Activated effector memory CD4-positive, alpha-beta T cell treated with Interleukin-2 at 50 U/mL for 16 hours (primary cell): Measurements from ENCODE around the gene ERCC8.
"Not testable (repeated sequence)": the region's sequence is repeated elsewhere in the genome, so short reads cannot be mapped to it uniquely, and the experiment has no call there.

Experiments used
- DNase-seq: peaks from one replicate; pipeline ENCODE4 v3.0.0-alpha.2; 2020

The ERCC8 gene

DNA sequence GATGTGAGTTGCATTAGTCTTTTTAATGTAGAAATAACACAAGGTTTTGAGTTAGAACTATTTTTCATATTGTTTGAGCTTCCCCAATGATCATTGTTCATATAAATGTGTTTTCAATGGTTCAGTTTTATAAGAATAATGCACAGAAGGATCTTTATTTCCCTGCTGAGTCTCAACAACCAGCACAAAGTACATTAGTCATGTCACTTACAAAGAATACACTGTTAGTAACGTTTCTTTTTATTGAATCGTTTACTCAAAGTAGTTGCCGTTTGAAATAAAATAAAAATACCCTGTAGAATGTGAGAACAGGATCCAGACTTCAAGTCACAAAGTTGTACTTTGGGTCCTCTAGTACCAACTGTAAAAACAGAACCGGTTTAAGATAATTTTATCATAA lies 41.5 kb downstream of the ERCC8 start:
- DNase-seq, result no peak

DNA sequence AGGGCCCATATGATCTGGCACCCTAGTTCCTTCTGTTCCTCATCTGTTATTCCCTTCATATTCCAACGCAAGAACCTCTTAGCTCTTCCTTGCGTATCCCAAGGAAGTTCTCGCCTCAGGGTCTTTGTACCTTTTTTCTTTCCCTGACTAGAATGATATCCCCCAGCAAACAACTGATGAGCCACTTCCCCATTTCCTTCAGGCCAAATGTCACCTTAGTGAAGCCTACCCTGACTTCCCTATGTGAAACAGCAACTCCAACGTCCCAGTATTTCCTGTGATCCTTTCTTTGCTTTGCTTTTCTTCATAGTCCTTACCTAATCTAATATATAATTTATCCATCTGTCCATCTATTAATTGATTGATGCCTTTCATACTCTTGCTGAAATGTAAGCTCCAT lies 47.9 kb downstream of the ERCC8 start:
- no peak for DNase-seq

DNA sequence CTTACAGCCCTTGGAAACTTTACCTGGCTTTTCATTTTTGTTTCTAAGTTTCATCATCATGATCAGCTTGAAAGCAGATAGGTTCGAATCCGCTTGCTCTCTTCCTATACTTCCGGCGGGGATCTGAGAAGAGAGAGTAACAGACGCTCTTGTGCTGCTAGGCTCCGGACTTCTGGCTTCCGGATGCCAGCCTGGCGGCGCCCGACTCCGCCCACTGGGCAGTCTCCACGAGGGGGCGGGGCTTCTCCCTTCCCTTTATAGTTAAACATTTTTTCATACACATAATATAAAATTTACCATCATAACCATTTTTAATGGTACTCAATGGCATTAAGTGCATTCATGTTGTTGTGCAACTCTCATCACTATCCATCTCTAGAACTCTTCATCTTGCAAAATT lies 51.3 kb downstream of the ERCC8 start:
- no peak for DNase-seq

DNA sequence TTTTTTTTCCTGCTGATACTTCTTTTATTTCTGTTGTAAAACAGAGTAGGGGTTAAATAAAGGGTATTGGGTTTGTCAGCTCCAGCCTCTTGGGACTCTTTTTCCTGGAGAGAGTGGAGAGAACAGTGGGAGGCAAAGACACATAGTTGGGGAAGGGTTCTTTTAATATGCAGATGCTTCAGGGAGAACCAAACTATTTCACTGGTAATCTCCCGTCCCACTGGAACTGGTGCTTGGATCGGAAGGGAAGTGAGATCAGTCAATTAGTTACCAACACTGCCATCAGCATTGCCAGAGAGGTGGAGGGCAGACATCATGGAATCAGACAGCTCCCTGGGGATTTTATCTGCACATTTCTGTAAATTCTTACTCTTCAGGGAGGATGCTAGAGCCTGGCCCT lies 53.2 kb downstream of the ERCC8 start:
- DNase-seq, result no peak

DNA sequence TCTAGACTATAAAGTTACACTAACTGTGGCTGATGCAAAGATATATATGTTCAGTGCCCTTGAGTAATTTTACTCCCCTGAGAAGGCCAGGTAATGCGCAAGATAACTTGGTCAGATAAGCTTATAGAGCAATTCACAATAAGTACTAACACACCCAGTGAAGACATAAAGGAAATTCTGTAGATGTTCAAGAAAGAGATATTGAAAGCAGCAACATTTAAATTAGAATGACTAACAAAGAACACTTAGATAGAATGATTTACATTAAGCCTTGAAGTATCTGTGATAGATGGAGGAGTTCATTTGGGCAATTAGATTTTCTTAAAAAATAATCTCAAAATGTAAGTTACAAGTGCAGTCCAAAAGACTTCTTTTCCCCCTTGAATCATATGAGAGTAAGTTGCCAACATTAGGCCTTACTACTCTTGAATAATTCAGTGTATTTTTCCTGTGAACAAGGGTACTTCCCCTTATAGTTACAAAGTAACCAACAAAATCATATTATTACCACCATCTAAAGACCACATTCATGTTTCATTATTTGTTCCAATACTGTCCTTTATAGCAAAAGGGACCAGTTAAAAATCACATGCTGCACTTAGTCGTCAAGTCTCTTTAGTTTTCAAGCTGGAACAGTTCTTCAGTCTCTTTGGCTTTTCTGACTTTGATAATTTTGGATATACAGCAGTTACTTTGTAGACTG lies 56.4 kb downstream of the ERCC8 start:
- no peak for DNase-seq

DNA sequence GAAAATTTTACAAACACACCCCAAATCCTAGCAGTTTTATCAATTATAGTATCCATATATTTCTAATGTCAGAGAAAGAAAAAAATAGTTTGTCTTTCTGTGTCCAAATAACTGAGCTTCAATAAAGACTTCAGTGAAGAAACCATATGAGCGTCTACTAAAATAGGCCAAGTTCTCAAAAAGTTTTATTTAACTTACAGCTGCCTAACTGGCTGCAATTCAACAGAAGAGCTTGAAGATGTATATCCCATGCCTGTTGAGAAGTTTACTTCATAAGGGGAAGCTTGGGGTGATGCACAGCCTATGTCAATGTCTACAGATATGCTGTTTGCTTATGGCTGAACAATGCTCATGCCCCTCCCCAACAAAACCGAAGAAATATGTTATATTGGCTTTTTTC lies 57.1 kb downstream of the ERCC8 start:
- DNase-seq, result no peak

DNA sequence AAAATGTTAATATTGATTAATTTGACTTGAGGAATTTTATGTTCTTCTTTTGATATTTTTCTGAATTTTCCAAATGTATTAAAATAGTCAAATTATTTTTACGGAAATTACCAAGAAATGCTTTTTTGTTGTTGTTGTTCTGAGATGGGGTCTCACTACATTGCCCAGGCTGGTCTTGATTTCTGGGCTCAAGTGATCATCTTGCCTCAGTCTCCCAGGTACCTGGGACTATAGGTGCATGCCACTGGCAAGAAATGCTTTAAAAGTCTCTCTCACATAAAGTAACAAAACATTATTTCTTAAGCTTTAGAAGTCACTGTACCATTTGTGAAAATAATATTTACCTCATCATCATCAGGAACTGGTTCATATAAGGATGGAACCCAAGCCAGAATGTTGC lies 57.8 kb downstream of the ERCC8 start:
- DNase-seq, result no peak

DNA sequence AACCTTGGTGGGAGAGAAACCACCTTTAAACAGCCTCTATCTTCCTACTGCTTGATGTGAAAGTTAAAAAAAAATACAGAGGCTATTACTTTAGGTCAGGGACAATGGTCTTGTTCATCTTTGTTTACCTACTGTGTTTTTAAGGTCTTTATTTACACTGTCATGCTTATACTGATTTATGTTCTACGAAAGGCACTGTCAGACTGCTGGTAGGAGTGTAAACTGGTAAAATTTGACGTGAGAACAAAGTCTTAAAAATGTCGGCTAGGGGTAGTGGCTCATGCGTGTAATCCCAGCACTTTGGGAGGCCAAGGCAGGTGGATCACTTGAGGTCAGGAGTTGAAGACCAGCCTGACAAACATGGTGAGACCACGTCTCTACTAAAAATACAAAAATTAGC lies 58.7 kb downstream of the ERCC8 start:
- DNase-seq, result no peak

DNA sequence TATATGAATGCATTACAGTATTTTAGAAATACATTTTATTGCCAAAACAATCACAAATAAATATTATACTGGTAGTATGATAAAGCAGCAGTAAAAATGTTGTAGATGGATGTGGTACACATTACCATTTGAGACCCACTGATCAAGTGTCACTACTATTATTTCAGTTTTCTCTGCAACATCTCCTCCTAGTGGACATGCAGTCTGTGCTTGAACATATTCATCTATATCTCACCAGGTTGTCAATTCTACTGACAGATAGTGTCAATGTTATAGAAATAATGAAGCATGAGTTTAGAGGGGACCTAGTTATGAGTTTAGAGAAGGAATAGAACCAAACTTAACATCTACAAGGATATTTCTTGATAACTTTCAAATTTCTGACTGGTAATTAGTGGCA lies 61.6 kb downstream of the ERCC8 start:
- DNase-seq, result no peak

DNA sequence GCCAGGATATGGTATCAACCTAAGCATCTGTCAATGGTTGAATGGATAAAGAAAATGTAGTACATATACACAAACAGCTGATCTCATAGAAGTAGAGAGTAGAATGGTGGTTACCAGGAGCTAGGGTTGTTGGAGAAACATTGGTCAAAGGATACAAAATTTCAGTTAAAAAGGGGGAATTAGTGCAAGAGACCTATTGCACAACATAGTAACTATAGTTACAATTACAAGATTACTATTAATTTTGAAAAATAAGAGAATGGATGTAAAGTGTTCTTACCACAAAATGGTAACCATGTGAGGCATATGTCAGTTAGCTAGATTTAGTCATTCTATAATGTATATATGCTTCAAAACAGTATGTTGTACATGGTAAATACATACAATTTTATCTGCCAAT lies 72.0 kb downstream of the ERCC8 start:
- no peak for DNase-seq

DNA sequence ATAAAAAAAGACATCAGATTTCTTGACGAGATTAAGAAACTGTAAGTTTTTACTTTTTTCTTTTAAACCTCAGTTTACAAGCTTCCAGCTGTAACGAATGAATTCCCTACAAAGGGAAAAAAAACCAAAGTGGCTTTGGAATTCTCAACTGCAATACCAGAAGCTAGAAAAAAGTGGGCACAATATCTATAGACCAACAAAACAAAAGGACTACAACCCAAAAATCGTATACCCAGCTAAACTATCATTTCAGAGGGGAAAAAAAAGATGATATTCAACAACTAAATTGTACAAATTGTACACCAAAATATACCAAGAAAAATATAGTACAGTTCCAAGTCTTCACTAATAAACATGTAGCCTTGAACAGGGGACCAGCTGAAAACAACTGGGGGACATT lies 74.0 kb downstream of the ERCC8 start:
- no peak for DNase-seq

DNA sequence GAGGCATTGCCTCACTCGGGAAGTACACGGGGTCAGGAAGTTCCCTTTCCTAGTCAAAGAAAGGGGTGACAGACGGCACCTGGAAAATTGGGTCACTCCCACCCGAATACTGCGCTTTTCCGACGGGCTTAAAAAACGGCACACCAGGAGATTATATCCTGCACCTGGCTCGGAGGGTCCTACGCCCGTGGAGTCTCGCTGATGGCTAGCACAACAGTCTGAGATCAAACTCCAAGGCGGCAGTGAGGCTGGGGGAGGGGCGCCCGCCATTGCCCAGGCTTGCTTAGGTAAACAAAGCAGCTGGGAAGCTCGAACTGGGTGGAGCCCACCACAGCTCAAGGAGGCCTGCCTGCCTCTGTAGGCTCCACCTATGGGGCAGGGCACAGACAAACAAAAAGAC lies 84.3 kb downstream of the ERCC8 start:
- not testable (repeated sequence) for DNase-seq

DNA sequence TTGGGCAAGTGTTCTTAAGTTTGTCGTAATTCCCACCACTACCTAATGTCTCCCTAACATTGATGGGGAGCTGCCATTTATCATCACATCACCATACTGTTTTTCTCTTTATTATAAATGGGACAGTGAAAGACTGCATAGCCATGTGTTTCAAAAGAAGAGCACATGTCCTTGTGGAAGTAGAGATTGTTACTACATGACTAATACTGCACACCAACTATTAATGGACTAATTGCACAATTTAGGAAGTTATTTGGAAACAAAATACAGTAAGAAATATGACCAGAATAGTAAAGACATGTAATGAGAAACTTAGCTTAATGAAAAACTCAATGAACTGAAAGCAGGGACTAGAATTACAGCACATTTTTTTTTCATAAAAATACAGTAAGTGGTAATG lies 88.8 kb downstream of the ERCC8 start:
- DNase-seq, result no peak

DNA sequence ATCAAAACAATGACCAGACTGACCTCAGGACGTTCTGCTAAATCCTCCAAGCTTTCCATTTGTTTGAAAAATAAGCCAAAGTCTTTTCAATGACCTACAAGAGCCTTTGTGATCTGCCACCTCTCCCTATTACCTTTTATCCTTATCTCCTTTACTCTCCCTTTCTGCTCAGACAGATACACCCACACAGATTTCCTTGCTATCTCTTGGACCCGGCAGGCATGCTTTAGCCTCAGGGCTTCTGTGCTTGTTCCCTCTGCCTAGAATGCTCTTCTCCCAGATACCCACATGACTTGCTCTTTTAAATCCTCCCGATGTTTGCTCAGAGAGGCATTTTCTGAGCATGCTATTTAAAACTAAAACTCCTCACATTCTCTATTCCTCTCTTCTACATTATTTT lies 91.9 kb downstream of the ERCC8 start:
- DNase-seq, result no peak

DNA sequence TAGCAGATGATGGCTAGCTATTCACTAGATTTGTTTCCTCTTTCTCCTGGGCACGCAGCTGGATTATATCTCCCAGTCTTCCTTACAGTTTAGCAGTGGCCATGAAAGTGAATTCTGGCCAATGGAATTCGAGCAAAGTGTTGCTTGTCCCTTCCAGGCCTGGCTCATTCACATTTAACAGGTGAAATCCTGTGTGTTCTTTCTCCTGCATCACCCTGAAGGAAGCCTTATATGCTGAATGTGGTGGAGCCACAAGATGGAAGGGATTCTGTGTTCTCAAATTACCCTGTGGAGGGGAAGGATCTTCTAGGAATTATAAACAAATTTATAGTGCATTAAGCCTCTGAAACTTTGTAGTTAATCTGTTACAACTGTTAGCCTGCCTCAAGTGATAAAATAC lies 92.6 kb downstream of the ERCC8 start:
- DNase-seq, result no peak

DNA sequence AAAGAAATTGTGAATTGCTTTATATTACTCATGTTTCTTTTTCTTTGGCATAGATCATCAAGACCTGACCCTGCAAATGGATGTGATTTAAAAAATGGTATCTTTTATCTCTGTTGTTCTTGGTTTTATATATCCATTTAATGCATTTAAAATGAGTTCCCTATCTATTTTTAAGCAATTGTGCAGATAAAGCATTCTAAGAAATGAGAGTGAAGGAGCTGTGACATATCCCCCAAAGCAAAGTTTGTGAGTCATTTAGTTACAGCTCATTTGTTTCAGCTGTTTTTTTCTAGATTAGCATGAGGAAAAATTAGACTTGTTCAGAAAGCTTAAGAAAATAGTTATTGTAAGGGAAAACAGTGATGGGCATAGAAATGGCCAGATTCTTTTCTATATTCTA lies 93.2 kb downstream of the ERCC8 start:
- DNase-seq, result no peak

DNA sequence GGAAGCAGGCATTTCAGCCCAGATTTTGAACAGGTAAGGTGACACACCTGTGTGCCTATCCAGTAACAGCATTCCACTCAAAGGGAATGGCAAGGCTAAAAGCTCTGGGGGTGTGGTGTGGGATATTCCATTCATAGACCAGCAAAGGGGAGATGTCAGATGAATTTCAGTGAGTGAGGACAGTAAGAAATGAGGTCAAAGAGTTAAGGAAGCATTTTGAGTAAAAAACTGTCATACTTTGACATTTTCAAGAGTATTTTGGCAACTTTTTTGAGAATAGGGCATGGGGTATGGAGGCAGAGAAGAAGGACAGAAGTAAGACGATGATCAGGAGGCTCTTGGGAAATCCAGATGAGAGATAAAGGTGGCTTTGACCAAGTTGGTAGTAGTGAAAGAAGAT lies 98.6 kb downstream of the ERCC8 start:
- DNase-seq, result no peak

DNA sequence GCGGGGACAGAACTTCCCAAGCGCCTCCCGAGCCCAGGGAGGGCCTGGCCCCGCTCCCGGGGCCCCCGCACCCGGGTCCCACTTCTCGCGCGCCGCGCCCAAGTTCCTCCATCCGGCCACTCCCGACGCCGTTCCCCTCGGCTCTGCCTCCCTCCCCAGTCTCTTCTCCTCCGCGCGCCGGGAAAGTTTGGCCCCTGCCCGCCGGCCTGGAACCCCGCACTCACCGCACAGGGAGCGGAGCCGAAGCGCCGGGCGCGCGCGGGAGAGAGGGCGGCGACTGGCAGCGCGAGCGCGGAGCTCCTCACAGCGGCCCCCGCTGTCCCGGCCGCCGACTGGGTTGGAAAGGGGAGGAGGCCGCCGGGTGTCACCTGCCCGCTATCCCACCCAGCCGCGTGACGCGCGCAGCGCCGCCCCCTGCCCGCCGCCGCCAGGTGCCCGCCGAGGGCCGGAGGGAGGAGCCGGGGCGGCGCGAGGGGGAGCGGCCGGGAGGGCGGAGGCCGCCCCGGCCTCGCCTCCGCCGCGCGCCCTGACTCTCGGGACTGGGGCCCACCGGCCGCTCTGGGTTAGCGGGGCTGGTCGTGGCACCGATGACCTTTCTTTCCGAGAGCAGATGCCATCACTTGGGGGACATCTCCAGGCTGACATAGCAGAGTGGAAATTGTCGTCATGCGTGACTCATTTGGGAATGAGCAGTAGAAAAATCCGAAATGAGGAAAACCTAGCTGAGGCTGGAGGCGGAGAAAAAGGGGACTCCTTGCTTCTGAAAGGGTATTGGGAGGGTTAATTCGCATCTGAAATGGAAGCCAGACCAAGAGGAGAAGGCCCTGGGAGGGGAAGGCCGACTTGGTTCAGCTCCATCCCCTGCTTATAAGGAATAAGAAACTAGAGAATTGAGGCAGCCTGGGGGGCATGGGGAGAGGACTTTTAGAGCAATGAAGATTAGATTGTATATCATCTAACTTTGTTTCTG lies 100.6 kb downstream of the ERCC8 start, which contains the start of gene ELOVL7:
Gene ELOVL7, minus strand, starts transcription at position 334 of the 970 bp plus-strand sequence. CDS start 56,872 bp downstream, outside the sequence.
- no peak for DNase-seq

DNA sequence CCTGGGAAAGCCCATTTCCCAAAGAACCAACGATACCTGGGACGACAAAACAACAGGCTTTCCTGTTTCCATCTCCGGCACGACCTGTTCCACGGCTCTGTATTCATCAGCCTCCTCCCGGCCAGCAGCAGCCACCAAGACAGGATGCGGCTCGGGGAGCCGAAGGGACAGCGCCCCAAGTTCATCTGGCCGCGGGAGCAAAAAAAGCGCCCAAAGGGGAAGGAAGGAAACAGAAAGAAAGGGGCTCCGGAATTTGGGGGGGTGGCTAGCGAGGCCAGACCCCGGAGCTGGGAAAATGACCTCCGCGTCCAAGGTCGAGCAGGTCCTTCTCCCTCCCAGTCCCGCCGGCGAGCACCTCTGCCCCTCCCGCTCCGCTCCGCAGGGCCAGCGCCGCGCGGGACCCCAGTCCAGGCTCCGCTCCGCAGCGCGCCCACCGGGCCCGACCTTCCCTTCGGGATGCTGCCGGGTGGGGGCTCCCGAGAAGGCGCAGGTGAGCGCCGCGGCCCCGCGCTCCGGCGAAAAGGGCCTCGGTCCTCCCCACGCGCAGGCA lies 101.4 kb downstream of the ERCC8 start:
- DNase-seq, result no peak

DNA sequence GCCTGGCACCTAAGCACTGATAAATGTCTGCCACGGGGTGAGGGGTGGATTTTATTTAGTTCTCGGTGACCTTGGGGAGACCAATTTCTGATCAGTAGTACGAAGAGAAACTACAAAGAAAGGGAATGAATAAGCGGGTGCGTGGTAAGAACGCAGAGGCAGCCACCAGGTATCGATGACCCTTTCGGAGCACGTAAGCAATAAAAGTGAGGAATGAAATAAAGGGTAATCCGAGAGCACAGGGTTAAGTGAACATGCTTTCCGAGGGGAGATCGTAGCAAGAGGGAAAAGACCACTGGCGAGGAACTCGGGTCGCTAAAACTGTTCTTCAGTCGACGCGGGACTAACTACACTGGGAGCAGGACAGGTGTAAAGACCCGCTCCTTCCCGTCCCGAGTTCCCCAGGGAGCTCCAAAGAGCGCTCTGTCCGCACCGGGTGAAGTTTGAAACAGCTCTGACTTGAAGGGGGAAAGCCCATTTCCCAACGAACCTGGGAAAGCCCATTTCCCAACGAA lies 101.9 kb downstream of the ERCC8 start:
- DNase-seq, result no peak

DNA sequence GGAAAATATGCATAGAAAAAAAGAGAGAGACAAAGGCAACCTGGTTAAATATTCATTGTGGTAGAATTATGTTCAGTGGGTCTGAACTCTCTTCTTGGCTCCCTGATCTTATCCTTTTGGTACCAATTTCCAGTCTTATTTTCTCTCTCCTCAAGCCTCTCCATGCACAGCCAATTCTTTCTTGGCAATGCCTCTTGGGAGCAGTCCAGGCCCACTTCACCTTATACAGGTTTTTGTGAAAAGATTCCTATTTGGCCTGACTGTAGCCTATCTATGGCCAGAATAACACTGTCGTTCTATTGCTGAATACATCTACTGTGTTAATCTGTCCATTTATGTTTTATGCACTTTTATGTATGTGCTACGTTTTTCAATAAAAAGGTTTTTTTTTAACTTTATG lies 103.5 kb downstream of the ERCC8 start:
- no peak for DNase-seq

DNA sequence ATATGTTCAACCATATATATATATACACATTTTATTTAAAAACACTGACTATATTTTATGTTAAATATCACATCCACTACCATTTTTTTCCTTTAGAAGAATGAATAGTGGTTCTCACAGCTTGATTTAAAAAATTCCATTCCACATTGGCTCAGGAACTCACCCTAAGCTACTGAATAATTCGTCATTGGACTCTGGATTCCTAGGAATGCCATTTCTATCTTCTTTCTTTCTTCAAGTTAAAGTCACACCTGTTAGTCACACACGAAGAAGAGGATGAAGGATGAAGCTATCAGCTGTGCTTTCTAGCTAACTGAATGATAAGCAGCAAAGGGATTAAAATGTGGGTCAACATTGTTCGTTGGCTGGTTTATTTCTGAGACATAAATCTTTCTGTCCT lies 108.7 kb downstream of the ERCC8 start:
- no peak for DNase-seq

DNA sequence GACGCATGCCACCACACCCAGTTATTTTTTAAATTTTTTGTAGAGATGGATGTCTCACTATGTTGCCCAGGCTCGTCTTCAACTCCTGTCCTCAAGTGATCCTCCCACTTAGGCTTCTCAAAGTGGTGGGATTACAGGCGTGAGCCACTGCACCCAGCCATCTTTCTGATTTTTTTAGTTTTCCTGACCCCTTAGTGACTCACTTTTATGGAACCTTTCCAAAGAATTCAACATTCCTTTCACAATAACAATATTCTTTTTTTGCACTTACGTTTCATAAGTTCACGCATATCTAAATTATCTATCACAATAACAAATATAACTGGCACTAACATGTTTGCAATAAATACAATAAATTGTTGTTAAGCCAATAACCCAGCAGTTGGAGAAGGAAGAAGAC lies 109.3 kb downstream of the ERCC8 start:
- DNase-seq, result no peak

DNA sequence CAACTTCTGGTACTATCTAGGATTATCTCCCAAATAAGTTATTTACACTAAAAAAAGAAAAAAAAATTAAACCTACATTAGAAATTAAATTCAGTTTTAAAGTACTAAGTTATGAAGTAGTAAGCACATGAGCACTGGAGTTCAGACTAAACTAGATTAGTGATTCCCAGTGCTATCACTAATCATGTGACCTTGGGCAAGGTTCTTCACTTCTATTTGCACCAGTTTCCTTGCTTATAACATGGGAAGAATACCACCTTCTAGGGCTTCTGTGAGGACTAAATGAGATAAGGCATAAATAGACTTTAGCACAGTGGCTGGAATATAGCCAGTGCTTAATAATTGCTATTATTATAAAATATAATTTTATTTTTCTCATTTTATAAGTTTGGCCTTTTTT lies 111.3 kb downstream of the ERCC8 start:
- DNase-seq, result no peak
